SU-DHL-6 (cell line): Measurements from ENCODE around the gene HYAL1.

ENCODE experiments used
- CTCF ChIP-seq: fragments of 200-600 bp; sonication (generic); IDR thresholded peaks from one replicate; pipeline ENCODE4 v1.5.1; 2017; ENCODE audit warnings: antibody characterized with exemption, mild to moderate bottlenecking, low read length, moderate library complexity; ENCODE audit not compliant: insufficient read depth, poor library complexity, severe bottlenecking
- EZH2phosphoT487 ChIP-seq: fragments of 200-600 bp; sonication (generic), shearing (Covaris generic); conservative IDR thresholded peaks from 2 replicates; pipeline ENCODE4 v1.6.1; 2018; ENCODE audit warnings: mild to moderate bottlenecking, antibody characterized with exemption, low read length, moderate library complexity, mixed read lengths

DNA sequence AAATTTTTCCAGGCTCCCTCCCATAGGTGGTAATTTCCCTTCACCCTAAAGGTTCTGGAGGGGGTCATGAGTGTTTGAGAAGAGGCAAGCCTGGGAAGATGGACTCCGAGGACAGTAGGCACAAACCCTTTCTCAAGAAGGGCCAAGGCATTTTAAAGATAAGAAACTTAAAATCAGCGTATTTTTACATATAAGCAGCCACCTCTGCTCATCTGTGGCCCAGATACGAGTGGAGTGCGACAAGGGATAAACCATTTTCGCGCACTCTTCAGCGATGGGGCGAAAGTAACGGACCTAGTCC is 36.7 kb upstream of the HYAL1 start:
- TF ChIP-seq CTCF (no peak), EZH2phosphoT487 (no peak)
